Pancreas (tissue), 10 donors: ENCODE data around the gene BEST2. TPM values are rescaled to one million over a fixed set of nuclear protein-coding genes. Genes with fewer than 3 reads are reported as not detected.
"Not testable (repeated sequence)": the region's sequence is repeated elsewhere in the genome, so short reads cannot be mapped to it uniquely, and the experiment has no call there.

Experiments
- ATAC-seq, 4 donors: fragments of 200-7000 bp; cut with Tn5 transposase; one replicate each; pipeline versions ENCODE4 v1.8.0 to v1.9.1; 2020; ENCODE audit warnings: mild to moderate bottlenecking in 4 of 4, moderate library complexity in 4 of 4
- DNase-seq, 6 donors: peaks; one replicate each; pipeline ENCODE4 v3.0.0-alpha.2; 2020
- FAIRE-seq: peaks from 2 replicates; lab custom pipeline; 2012; peaks lifted over from hg19 to GRCh38; lab: Jason Lieb, UNC
- H3K27ac ChIP-seq, 4 donors: fragments of 200-600 bp; sonication (generic); 1 replicate in 3 of 4; 2 replicates in 1 of 4; pipeline versions ENCODE4 v1.5.0 to v1.8.0; 2020
- H3K27me3 ChIP-seq, 4 donors: fragments of 200-600 bp; one replicate each; pipeline ENCODE4 v1.8.0; 2021
- H3K36me3 ChIP-seq, 3 donors: fragments of 200-600 bp; sonication (generic) in 1 of 3; one replicate each; pipeline versions ENCODE4 v1.5.0 to v1.8.0; 2020 to 2021
- H3K4me1 ChIP-seq, 3 donors: fragments of 200-600 bp; one replicate each; pipeline ENCODE4 v1.8.0; 2021
- H3K4me3 ChIP-seq, 4 donors: fragments of 200-600 bp; sonication (generic) in 2 of 4; one replicate each; pipeline versions ENCODE4 v1.5.0 to v1.8.0; 2020 to 2021
- H3K9me3 ChIP-seq, 4 donors: fragments of 200-600 bp; one replicate each; pipeline ENCODE4 v1.8.0; 2021
- CTCF ChIP-seq, 4 donors: fragments of 200-600 bp; sonication (generic) in 3 of 4; IDR thresholded peaks; one replicate each; pipeline versions ENCODE4 v1.5.0 to v1.8.0; 2021; ENCODE audit warnings: antibody characterized with exemption in 4 of 4
- WGBS, 2 donors: extraction: QIAGEN DNeasy Blood & Tissue Kit; methylation state at CpG; one replicate each; pipeline ENCODE4 v1.1.7; 2013; 5-methylcytosine and 5-hydroxymethylcytosine counted together
- intact Hi-C, 3 donors: fragments of 100-400 bp; cut with DNase I; formaldehyde crosslinking; loops; one replicate each; pipeline versions ENCODE4 v1.11.1 to v1.14.2; 2022
- polyA plus RNA-seq, 2 donors: library from polyadenylated mRNA; stranded (reverse); fragments of 200-250 nt; gene quantifications; one replicate each; pipeline ENCODE4 v1.2.3, GENCODE V29; 2013
- total RNA-seq, 6 donors: library from RNA; stranded (reverse); fragmentation: NEBNext Ultra II Directional in 4 of 6; extraction: Animal tissue kit (Norgen Biotek cat#: 25700) in 4 of 6; gene quantifications; one replicate each; pipeline versions ENCODE4 v1.2.1 to v1.2.4, GENCODE V29; 2021 to 2023
- donor health status: healthy with polysubstance abuse.
- donor health status: DM: no; HTN: no; CAD: no; lungs with moderate emphysema.
- donor health status: DM: no; HTN: no; CAD: no.
- donor health status: control.
- donor health status: control.
- donor health status: Bipolar disorder and iron deficiency.
- donor health status: DM: yes; HTN: yes; CAD: no.
- donor health status: DM: no; HTN: no; CAD: no.
- donor health status: DM: no; HTN: no; CAD: no.
- donor health status: DM: yes; HTN: yes; CAD: no.

Gene BEST2
- total and polyA plus RNA-seq, 8 donors, result not detected

GRCh38 chr19:12794971-12795381 lies 43.4 kb downstream of the BEST2 start:
- intact Hi-C loops, result loop anchor here in 1 of 3 donors (5.0 kb wide), 1 partner anchor 33 kb away; no protein-coding TSS in a partner anchor
- FAIRE-seq (no peak), ATAC-seq (no peak), DNase-seq (peak in 2 of 6 donors; percentile 32 to 42)
- H3K4me1 ChIP-seq, result peaks cover 0 to 12% (median 8%) of the 10 kb centered on the region in 3 donors
- 88% methylated on average over 9 of the region's 9 CpGs for WGBS, 2 donors
- no peak for TF ChIP-seq CTCF (IDR thresholded peaks at IDR 0.05)
- H3K36me3 ChIP-seq, result peaks cover 0 to 10% (median 0%) of the 10 kb centered on the region in 3 donors
- H3K4me3 ChIP-seq, result no peak overlapping the region
- peak overlapping the region in 2 of 4 donors; percentile 95 to 99 for H3K27ac ChIP-seq
- H3K27me3 ChIP-seq, result no peaks in the 10 kb centered on the region
- no peaks in the 10 kb centered on the region for H3K9me3 ChIP-seq

- intact Hi-C loops, result loop anchor here in 1 of 3 donors (2.0 to 5.0 kb wide), 2 partner anchors 20 to 34 kb away; no protein-coding TSS in a partner anchor
- FAIRE-seq, result no peak
- H3K4me3 ChIP-seq, result no peak overlapping the region
Measured at GRCh38 chr19:12796146-12797071, 44.8 kb downstream of the BEST2 start.

GRCh38 chr19:12797141-12797587 lies 45.6 kb downstream of the BEST2 start:
- ATAC-seq (no peak), FAIRE-seq (no peak), DNase-seq (peak in 1 of 6 donors; percentile 24)
- no peak for TF ChIP-seq CTCF (IDR thresholded peaks at IDR 0.05)
- H3K27me3 ChIP-seq, result no peaks in the 10 kb centered on the region
- H3K9me3 ChIP-seq, result no peaks in the 10 kb centered on the region
- H3K36me3 ChIP-seq, result peaks cover 0 to 11% (median 0%) of the 10 kb centered on the region in 3 donors
- H3K27ac ChIP-seq, result no peak overlapping the region
- no peak overlapping the region for H3K4me3 ChIP-seq
- H3K4me1 ChIP-seq, result peaks cover 0 to 20% (median 3%) of the 10 kb centered on the region in 3 donors
- 90 to 94% methylated on average over 6 of the region's 6 CpGs for WGBS, 2 donors
- intact Hi-C loops, result loop anchor here in 1 of 3 donors (2.0 to 5.0 kb wide), 2 partner anchors 20 to 35 kb away; no protein-coding TSS in a partner anchor

More at GRCh38 chr19:12796146-12797071, 44.8 kb downstream of the BEST2 start:
- no peaks in the 10 kb centered on the region for H3K9me3 ChIP-seq
- ATAC-seq (peak in 3 of 4 donors; percentile 23 to 34 (median 29)), DNase-seq (peak in 5 of 6 donors; percentile 71 to 84 (median 80))
- peak overlapping the region in 2 of 4 donors; percentile 23 to 42 for H3K27ac ChIP-seq
- no peaks in the 10 kb centered on the region for H3K27me3 ChIP-seq
- 10 to 11% methylated on average over 18 of the region's 18 CpGs for WGBS, 2 donors
- peak; percentile 79 to 93 (median 88) for TF ChIP-seq CTCF (IDR thresholded peaks at IDR 0.05)
- peaks cover 0 to 20% (median 3%) of the 10 kb centered on the region in 3 donors for H3K4me1 ChIP-seq
- H3K36me3 ChIP-seq, result peaks cover 0 to 11% (median 0%) of the 10 kb centered on the region in 3 donors

- H3K4me1 ChIP-seq, result peaks cover 0 to 20% (median 3%) of the 10 kb centered on the region in 3 donors
- DNase-seq, H3K4me3 ChIP-seq, ATAC-seq, H3K9me3 ChIP-seq, FAIRE-seq, H3K27ac ChIP-seq, H3K27me3 ChIP-seq: not testable (repeated sequence)
- 94 to 97% methylated on average over 7 of the region's 7 CpGs for WGBS, 2 donors
- H3K36me3 ChIP-seq, result peaks cover 0 to 11% (median 0%) of the 10 kb centered on the region in 3 donors
- intact Hi-C loops, result loop anchor here in 1 of 3 donors (2.0 to 5.0 kb wide), 2 partner anchors 21 to 35 kb away; no protein-coding TSS in a partner anchor
Measured at GRCh38 chr19:12797607-12798006, 46.0 kb downstream of the BEST2 start.
